Mammary epithelial cell (primary cell): Measurements from ENCODE around the gene MELTF.

Source experiments
- CTCF ChIP-seq, 2 donors: IDR thresholded peaks in 1 of 2; conservative IDR thresholded peaks in 1 of 2; 2 replicates each; pipeline ENCODE4 v1.5.1; 2011 to 2012; ENCODE audit warnings: inconsistent platforms in 2 of 2, low read length in 2 of 2, mild to moderate bottlenecking in 2 of 2, control low read depth in 1 of 2, low read depth in 1 of 2; ENCODE audit not compliant: insufficient read depth in 1 of 2; ENCODE audit errors: extremely low read depth in 1 of 2
- EZH2 ChIP-seq: IDR thresholded peaks from 2 replicates; pipeline ENCODE4 v1.6.1; 2012; ENCODE audit warnings: low read length, inconsistent platforms, borderline replicate concordance

- TF ChIP-seq CTCF (conservative IDR thresholded peaks at IDR 0.05 in 1 of 2, IDR thresholded peaks at IDR 0.05 in 1 of 2; ENCODE audit: extremely low read depth in 1 of 2, insufficient read depth in 1 of 2, low read depth in 1 of 2, low read length in 2 of 2), result no peak
- no peak for TF ChIP-seq EZH2
Measured at GRCh38 chr3:197040658-197041057, 11.0 kb upstream of the MELTF start.
